ENCODE measurements around the gene MAGEB10. TPM values are rescaled to one million over a fixed set of nuclear protein-coding genes. Genes with fewer than 3 reads are reported as not detected.

The MAGEB10 gene
- total RNA-seq, 1 experiment from 2014 or later = not detected

DNA sequence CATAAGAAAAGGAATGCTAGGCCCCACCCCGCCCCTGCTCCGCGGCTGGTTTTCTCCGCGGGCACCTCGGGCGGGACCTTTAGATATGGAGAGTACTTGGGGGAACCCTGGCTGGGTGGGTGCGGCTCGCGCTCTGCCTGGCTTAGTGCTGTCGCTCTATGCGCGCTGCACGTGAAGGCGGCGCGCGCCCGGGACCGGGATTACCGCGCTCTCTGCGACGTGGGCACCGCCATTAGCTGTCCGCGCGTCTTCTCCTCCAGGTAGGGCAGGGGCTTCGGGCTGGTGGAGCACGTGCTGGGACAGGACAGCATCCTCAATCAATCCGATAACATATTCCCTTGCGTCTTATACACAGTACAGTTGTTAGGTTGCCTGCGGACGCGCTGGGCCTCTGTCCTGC, 56.0 kb downstream of the MAGEB10 start:
- H3K27ac Mint-ChIP-seq (ENCODE audit: unreplicated experiment) = no peak overlapping the region
- H3K4me3 Mint-ChIP-seq (ENCODE audit: low read depth, unreplicated experiment) = no peak overlapping the region
- TF ChIP-seq, protein P1, sequence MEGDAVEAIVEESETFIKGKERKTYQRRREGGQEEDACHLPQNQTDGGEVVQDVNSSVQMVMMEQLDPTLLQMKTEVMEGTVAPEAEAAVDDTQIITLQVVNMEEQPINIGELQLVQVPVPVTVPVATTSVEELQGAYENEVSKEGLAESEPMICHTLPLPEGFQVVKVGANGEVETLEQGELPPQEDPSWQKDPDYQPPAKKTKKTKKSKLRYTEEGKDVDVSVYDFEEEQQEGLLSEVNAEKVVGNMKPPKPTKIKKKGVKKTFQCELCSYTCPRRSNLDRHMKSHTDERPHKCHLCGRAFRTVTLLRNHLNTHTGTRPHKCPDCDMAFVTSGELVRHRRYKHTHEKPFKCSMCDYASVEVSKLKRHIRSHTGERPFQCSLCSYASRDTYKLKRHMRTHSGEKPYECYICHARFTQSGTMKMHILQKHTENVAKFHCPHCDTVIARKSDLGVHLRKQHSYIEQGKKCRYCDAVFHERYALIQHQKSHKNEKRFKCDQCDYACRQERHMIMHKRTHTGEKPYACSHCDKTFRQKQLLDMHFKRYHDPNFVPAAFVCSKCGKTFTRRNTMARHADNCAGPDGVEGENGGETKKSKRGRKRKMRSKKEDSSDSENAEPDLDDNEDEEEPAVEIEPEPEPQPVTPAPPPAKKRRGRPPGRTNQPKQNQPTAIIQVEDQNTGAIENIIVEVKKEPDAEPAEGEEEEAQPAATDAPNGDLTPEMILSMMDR (IDR thresholded peaks at IDR 0.05; ENCODE audit: unreplicated experiment) = no peak
- H3K9me3 Mint-ChIP-seq (ENCODE audit: low read depth, unreplicated experiment) = peaks cover 2% of the 10 kb centered on the region
- DNase-seq = no peak
- no TSS peak for BruUV-seq (replicated peaks)
- intact Hi-C loops (cut with micrococcal nuclease; ENCODE audit: unreplicated experiment) = no loop called here
- H3K4me1 Mint-ChIP-seq (ENCODE audit: low read depth, unreplicated experiment) = no peaks in the 10 kb centered on the region
- CTCF ChIA-PET = interaction anchor here (0.6 kb wide), 1 partner anchor 665 kb away, joined by 3 read pairs; no protein-coding TSS in a partner anchor
- no peaks in the 10 kb centered on the region for H3K36me3 Mint-ChIP-seq (ENCODE audit: insufficient read depth, unreplicated experiment)
- no peaks in the 10 kb centered on the region for H3K27me3 Mint-ChIP-seq (ENCODE audit: unreplicated experiment)

Other genes starting within 250 kb of the MAGEB10 start
- not detected in 2 replicates for gene DCAF8L2, start 217.6 kb upstream of the MAGEB10 start, total RNA-seq (2022)
- not detected in 2 replicates for gene DCAF8L1, start 173.5 kb downstream of the MAGEB10 start, total RNA-seq (2022)

Data from Calu3 (cell line).